H9 (cell line): Measurements from ENCODE around the gene RPS19. TPM values are rescaled to one million over a fixed set of nuclear protein-coding genes. Genes with fewer than 3 reads are reported as not detected.
A peak's percentile ranks its signal among the peaks of the same experiment; 100 is the strongest.

ENCODE experiments used
- DNase-seq: peaks from one replicate; pipeline ENCODE4 v3.0.0-alpha.2; 2017
- H2AFZ ChIP-seq: one replicate; pipeline ENCODE4 v1.6.1; 2013; ENCODE audit warnings: mild to moderate bottlenecking, low read length, control low read depth, moderate library complexity
- H2AK5ac ChIP-seq: 2 replicates; pipeline ENCODE4 v1.6.1; 2013; ENCODE audit warnings: low read length, control low read depth, mixed read lengths; ENCODE audit not compliant: insufficient read length
- H2BK120ac ChIP-seq: one replicate; pipeline ENCODE4 v1.6.1; 2013; ENCODE audit warnings: low read depth, mild to moderate bottlenecking, low read length, control low read depth, inconsistent platforms; ENCODE audit not compliant: poor library complexity, severe bottlenecking
- H2BK12ac ChIP-seq: 2 replicates; pipeline ENCODE4 v1.6.1; 2013; ENCODE audit warnings: low read length, control low read depth, mixed read lengths, low read depth; ENCODE audit not compliant: insufficient read length
- H2BK15ac ChIP-seq: 2 replicates; pipeline ENCODE4 v1.6.1; 2013; ENCODE audit warnings: low read depth, low read length, control low read depth
- H2BK20ac ChIP-seq: one replicate; pipeline ENCODE4 v1.6.1; 2013; ENCODE audit warnings: low read depth, mild to moderate bottlenecking, low read length, control low read depth, inconsistent platforms; ENCODE audit not compliant: poor library complexity, severe bottlenecking
- H2BK5ac ChIP-seq: 2 replicates; pipeline ENCODE4 v1.6.1; 2013; ENCODE audit warnings: low read length, control low read depth, mixed read lengths; ENCODE audit not compliant: insufficient read length
- H3K14ac ChIP-seq: 2 replicates; pipeline ENCODE4 v1.6.1; 2013; ENCODE audit warnings: low read length, control low read depth; ENCODE audit not compliant: insufficient read depth
- H3K18ac ChIP-seq: 2 replicates; pipeline ENCODE4 v1.6.1; 2013; ENCODE audit warnings: low read depth, mild to moderate bottlenecking, mixed read lengths, low read length, control low read depth; ENCODE audit not compliant: insufficient read length
- H3K23ac ChIP-seq: 2 replicates; pipeline ENCODE4 v1.6.1; 2013; ENCODE audit warnings: low read length, control low read depth, mixed read lengths, low read depth; ENCODE audit not compliant: insufficient read length
- H3K23me2 ChIP-seq: 2 replicates; pipeline ENCODE4 v1.6.1; 2013; ENCODE audit warnings: low read depth, mild to moderate bottlenecking, mixed read lengths, low read length, control low read depth; ENCODE audit not compliant: insufficient read length, poor library complexity, severe bottlenecking
- H3K27ac ChIP-seq: 2 replicates; pipeline ENCODE4 v1.5.1; 2013; ENCODE audit warnings: low read length, control low read depth, mixed read lengths, low read depth; ENCODE audit not compliant: insufficient read length
- H3K27me3 ChIP-seq: 2 replicates; pipeline ENCODE4 v1.6.1; 2013; ENCODE audit warnings: low read length, control low read depth, inconsistent platforms; ENCODE audit not compliant: insufficient read depth
- H3K4ac ChIP-seq: 2 replicates; pipeline ENCODE4 v1.6.1; 2013; ENCODE audit warnings: low read depth, mild to moderate bottlenecking, control low read depth, inconsistent platforms, low read length, moderate library complexity
- H3K4me1 ChIP-seq: 2 replicates; pipeline ENCODE4 v1.6.1; 2013; ENCODE audit warnings: low read length, control low read depth, inconsistent platforms; ENCODE audit not compliant: insufficient read depth
- H3K4me2 ChIP-seq: 2 replicates; pipeline ENCODE4 v1.6.1; 2013; ENCODE audit warnings: low read length, control low read depth, mixed read lengths; ENCODE audit not compliant: insufficient read length, insufficient read depth
- H3K56ac ChIP-seq: 2 replicates; pipeline ENCODE4 v1.6.1; 2013; ENCODE audit warnings: low read depth, mild to moderate bottlenecking, mixed read lengths, low read length, control low read depth; ENCODE audit not compliant: insufficient read length
- H3K79me1 ChIP-seq: 2 replicates; pipeline ENCODE4 v1.6.1; 2013; ENCODE audit warnings: low read depth, mild to moderate bottlenecking, moderate library complexity, low read length, control low read depth, inconsistent platforms; ENCODE audit not compliant: insufficient read depth, poor library complexity, severe bottlenecking
- H3K79me2 ChIP-seq: 2 replicates; pipeline ENCODE4 v1.6.1; 2013; ENCODE audit warnings: low read length, control low read depth, inconsistent platforms; ENCODE audit not compliant: insufficient read depth
- H3K9ac ChIP-seq: 2 replicates; pipeline ENCODE4 v1.6.1; 2013; ENCODE audit warnings: low read length, control low read depth, mixed read lengths; ENCODE audit not compliant: insufficient read length; ENCODE audit errors: extremely low read depth
- H3K9me3 ChIP-seq: one replicate; pipeline ENCODE4 v1.6.1; 2013; ENCODE audit warnings: low read depth, low read length, inconsistent platforms; ENCODE audit not compliant: control insufficient read depth
- H3T11ph ChIP-seq: one replicate; pipeline ENCODE4 v1.6.1; 2013; ENCODE audit warnings: mild to moderate bottlenecking, low read length, control low read depth, inconsistent platforms
- H4K20me1 ChIP-seq: one replicate; pipeline ENCODE4 v1.6.1; 2013; ENCODE audit not compliant: control insufficient read depth, insufficient read length, insufficient read depth
- H4K5ac ChIP-seq: 2 replicates; pipeline ENCODE4 v1.6.1; 2013; ENCODE audit warnings: low read depth, mild to moderate bottlenecking, mixed read lengths, low read length, control low read depth; ENCODE audit not compliant: insufficient read length
- H4K8ac ChIP-seq: replicated peaks from 2 replicates; pipeline ENCODE4 v1.6.1; 2013; ENCODE audit warnings: low read length, control low read depth, mixed read lengths, low read depth; ENCODE audit not compliant: insufficient read length
- H4K91ac ChIP-seq: 2 replicates; pipeline ENCODE4 v1.6.1; 2013; ENCODE audit warnings: low read depth, mild to moderate bottlenecking, moderate library complexity, mixed read lengths, low read length, control low read depth; ENCODE audit not compliant: insufficient read length
- H3K27ac Mint-ChIP-seq, 3 experiments: 2 replicates in 2 of 3; 3 replicates in 1 of 3; pipeline ENCODE4 v1.8.0; 2020 to 2021; ENCODE audit warnings: mixed read lengths in 3 of 3, mild to moderate bottlenecking in 1 of 3, moderate library complexity in 1 of 3
- H3K27me3 Mint-ChIP-seq: 2 replicates; pipeline ENCODE4 v1.8.0; 2021; ENCODE audit warnings: low read depth, mild to moderate bottlenecking, moderate library complexity, mixed read lengths
- H3K36me3 Mint-ChIP-seq, 3 experiments: 2 replicates in 2 of 3; 3 replicates in 1 of 3; pipeline ENCODE4 v1.8.0; 2020 to 2021; ENCODE audit warnings: low read depth in 3 of 3, mixed read lengths in 3 of 3; ENCODE audit not compliant: insufficient read depth in 1 of 3
- H3K4me1 Mint-ChIP-seq, 2 experiments: 2 replicates each; pipeline ENCODE4 v1.8.0; 2020; ENCODE audit warnings: mixed read lengths in 2 of 2
- H3K4me3 Mint-ChIP-seq, 2 experiments: 2 replicates in 1 of 2; 3 replicates in 1 of 2; pipeline ENCODE4 v1.8.0; 2020 to 2021; ENCODE audit warnings: mild to moderate bottlenecking in 2 of 2, mixed read lengths in 2 of 2, moderate library complexity in 1 of 2
- H3K9me3 Mint-ChIP-seq, 2 experiments: 2 replicates in 1 of 2; 3 replicates in 1 of 2; pipeline ENCODE4 v1.8.0; 2020; ENCODE audit warnings: mild to moderate bottlenecking in 2 of 2, mixed read lengths in 2 of 2, moderate library complexity in 1 of 2
- WGBS: extraction: QIAGEN DNeasy Blood & Tissue Kit; methylation state at CpG from one replicate; pipeline ENCODE4 v1.1.7; 2013; ENCODE audit warnings: missing lambda C conversion rate, low lambda C conversion rate, mixed read lengths; ENCODE audit not compliant: insufficient read length; ENCODE audit errors: extremely low coverage; 5-methylcytosine and 5-hydroxymethylcytosine counted together
- total RNA-seq: library from RNA; stranded (reverse); gene quantifications from 2 replicates; pipeline ENCODE4 v1.2.1, GENCODE V29; 2021
- TF ChIP-seq, protein P1 (sequence below): fragments of 200-600 bp; sonication (generic); conservative IDR thresholded peaks from 3 replicates; pipeline ENCODE4 v1.8.0; 2021; ENCODE audit warnings: antibody characterized with exemption, mild to moderate bottlenecking

RPS19 gene
- total RNA-seq, 1 experiment from 2014 or later: 3,024 TPM

DNA sequence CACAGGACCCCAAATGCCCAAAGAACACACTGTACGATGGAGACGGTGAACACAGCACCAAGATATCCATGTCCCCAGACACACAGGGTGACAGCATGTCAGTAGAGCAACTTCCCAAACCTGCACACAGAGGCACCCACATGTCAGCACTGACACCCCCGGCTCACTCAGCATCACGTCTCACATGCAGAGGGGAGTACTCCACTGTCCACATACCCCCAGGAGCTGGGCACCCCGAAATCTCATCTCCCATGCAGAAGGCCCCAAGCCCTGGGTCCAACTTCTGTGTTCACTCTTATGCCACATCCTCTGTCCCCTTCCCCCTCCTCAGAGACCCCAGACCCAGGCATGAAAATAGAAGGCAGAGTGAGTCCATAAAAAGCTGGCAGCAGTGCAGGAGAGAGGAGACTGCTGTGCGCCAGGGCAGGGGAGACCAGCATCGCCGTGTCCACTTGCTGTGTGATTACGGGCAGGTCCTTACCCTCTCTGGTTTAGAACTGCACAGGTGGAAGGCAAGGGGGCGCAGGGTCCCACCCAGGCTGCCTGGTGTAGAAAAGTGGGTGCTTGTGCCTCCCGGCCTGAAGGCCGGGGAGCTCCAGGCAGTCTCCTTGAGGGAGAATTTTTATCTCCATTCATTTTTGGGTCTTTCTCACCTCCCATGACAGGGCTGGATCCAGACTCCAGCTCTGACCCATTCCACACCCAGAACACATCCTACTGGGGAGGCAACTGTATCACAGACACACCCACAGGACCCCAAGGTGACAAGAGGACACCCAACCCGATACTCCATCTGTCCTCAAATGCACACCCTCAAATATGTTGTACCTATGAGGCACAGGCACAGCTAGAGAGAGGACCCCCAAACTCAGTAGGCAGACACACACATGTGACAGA, 51.2 kb downstream of the RPS19 start:
- Histone ChIP-seq H3K9me3 (no peaks in the 10 kb centered on the region), H2BK12ac (no peak overlapping the region), H3K4me2 (no peak overlapping the region), H3K27ac (no peak overlapping the region), H3K4me1 (no peaks in the 10 kb centered on the region), H2BK120ac (no peak overlapping the region), H4K5ac (no peak overlapping the region), H3K14ac (no peak overlapping the region; the same call in 1 of the 2 replicates), H2BK5ac (no peak overlapping the region), H3K27me3 (peaks cover 57% of the 10 kb centered on the region), H2AFZ (no peak overlapping the region), H2AK5ac (no peak overlapping the region), H3K56ac (no peak overlapping the region), H3K18ac (no peak overlapping the region), H2BK15ac (no peak overlapping the region), H3K4ac (no peak overlapping the region), H4K20me1 (no peaks in the 10 kb centered on the region), H3K79me2 (no peaks in the 10 kb centered on the region), H3K79me1 (no peaks in the 10 kb centered on the region), H4K91ac (no peak overlapping the region), H3T11ph (no peak overlapping the region), H3K23me2 (peaks cover 5% of the 10 kb centered on the region), H3K23ac (no peak overlapping the region), H3K9ac (no peak overlapping the region), H4K8ac (no peak overlapping the region), H2BK20ac (no peak overlapping the region)
- Mint-ChIP-seq H3K4me3 (peak overlapping the region in 1 of 2 experiments; percentile 76; a peak in 2 of 5 replicates), H3K36me3 (peaks cover 0 to 6% (median 2%) of the 10 kb centered on the region in 3 experiments; a peak in 3 of 7 replicates), H3K27ac (no peak overlapping the region; a peak in 1 of 7 replicates), H3K9me3 (peaks cover 0 to 2% of the 10 kb centered on the region in 2 experiments; a peak in 1 of 5 replicates), H3K27me3 (peaks cover 3% of the 10 kb centered on the region), H3K4me1 (peaks cover 6 to 19% of the 10 kb centered on the region in 2 experiments; a peak in 3 of 4 replicates)
- WGBS: no CpG with 5 or more reads among the region's 13 CpGs
- no peak for DNase-seq
- TF ChIP-seq, protein P1, sequence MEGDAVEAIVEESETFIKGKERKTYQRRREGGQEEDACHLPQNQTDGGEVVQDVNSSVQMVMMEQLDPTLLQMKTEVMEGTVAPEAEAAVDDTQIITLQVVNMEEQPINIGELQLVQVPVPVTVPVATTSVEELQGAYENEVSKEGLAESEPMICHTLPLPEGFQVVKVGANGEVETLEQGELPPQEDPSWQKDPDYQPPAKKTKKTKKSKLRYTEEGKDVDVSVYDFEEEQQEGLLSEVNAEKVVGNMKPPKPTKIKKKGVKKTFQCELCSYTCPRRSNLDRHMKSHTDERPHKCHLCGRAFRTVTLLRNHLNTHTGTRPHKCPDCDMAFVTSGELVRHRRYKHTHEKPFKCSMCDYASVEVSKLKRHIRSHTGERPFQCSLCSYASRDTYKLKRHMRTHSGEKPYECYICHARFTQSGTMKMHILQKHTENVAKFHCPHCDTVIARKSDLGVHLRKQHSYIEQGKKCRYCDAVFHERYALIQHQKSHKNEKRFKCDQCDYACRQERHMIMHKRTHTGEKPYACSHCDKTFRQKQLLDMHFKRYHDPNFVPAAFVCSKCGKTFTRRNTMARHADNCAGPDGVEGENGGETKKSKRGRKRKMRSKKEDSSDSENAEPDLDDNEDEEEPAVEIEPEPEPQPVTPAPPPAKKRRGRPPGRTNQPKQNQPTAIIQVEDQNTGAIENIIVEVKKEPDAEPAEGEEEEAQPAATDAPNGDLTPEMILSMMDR: no peak
